ENCODE results near the gene SLC5A12.

DNA sequence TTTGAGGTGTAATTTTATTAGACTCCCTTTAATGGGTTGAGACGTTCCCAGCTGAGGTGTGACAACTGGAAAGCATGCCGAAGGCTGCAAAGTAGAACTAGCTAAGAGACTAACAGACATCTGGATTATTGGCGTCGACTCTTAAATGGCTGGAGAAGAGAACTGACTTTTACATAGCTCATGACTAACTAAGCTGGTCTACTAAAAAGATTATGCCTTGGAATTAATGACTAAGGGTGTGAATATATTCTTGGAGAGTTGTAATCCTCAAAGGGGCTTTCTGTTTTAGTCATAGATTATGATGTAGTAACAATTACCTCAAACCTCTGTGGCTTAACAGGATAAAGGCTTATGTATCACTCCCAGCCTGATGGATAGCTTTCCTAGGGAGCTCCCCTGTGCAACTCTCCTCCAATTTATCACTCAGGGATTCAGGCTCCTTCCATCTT lies 39.5 kb upstream of the SLC5A12 start:
- TF ChIP-seq, protein P1, sequence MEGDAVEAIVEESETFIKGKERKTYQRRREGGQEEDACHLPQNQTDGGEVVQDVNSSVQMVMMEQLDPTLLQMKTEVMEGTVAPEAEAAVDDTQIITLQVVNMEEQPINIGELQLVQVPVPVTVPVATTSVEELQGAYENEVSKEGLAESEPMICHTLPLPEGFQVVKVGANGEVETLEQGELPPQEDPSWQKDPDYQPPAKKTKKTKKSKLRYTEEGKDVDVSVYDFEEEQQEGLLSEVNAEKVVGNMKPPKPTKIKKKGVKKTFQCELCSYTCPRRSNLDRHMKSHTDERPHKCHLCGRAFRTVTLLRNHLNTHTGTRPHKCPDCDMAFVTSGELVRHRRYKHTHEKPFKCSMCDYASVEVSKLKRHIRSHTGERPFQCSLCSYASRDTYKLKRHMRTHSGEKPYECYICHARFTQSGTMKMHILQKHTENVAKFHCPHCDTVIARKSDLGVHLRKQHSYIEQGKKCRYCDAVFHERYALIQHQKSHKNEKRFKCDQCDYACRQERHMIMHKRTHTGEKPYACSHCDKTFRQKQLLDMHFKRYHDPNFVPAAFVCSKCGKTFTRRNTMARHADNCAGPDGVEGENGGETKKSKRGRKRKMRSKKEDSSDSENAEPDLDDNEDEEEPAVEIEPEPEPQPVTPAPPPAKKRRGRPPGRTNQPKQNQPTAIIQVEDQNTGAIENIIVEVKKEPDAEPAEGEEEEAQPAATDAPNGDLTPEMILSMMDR (IDR thresholded peaks at IDR 0.05), result no peak
- TF ChIP-seq, protein P2, sequence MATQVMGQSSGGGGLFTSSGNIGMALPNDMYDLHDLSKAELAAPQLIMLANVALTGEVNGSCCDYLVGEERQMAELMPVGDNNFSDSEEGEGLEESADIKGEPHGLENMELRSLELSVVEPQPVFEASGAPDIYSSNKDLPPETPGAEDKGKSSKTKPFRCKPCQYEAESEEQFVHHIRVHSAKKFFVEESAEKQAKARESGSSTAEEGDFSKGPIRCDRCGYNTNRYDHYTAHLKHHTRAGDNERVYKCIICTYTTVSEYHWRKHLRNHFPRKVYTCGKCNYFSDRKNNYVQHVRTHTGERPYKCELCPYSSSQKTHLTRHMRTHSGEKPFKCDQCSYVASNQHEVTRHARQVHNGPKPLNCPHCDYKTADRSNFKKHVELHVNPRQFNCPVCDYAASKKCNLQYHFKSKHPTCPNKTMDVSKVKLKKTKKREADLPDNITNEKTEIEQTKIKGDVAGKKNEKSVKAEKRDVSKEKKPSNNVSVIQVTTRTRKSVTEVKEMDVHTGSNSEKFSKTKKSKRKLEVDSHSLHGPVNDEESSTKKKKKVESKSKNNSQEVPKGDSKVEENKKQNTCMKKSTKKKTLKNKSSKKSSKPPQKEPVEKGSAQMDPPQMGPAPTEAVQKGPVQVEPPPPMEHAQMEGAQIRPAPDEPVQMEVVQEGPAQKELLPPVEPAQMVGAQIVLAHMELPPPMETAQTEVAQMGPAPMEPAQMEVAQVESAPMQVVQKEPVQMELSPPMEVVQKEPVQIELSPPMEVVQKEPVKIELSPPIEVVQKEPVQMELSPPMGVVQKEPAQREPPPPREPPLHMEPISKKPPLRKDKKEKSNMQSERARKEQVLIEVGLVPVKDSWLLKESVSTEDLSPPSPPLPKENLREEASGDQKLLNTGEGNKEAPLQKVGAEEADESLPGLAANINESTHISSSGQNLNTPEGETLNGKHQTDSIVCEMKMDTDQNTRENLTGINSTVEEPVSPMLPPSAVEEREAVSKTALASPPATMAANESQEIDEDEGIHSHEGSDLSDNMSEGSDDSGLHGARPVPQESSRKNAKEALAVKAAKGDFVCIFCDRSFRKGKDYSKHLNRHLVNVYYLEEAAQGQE (IDR thresholded peaks at IDR 0.05; ENCODE audit: insufficient read depth in 1 of 2, low read depth in 2 of 2, low read length in 1 of 2), result no peak
- TF ChIP-seq TCF7L2 (IDR thresholded peaks at IDR 0.05; ENCODE audit: low read depth, low read length), result no peak
- TF ChIP-seq SIN3A (IDR thresholded peaks at IDR 0.05; ENCODE audit: borderline replicate concordance, insufficient read depth, low read depth, low read length), result no peak
